Measurements from ENCODE around the gene KCNMB2.

The KCNMB2 gene

GRCh38 chr3:178646186-178646862 is 110.1 kb downstream of the KCNMB2 start:
- DNase-seq: peak in 1 of 56 donors; percentile 7

- DNase-seq: no peak
Observed at GRCh38 chr3:178655488-178655887, 119.3 kb downstream of the KCNMB2 start.

- DNase-seq: no peak
Observed at GRCh38 chr3:178658694-178659325, 122.6 kb downstream of the KCNMB2 start.

- no peak for DNase-seq
Observed at GRCh38 chr3:178663201-178663934, 127.1 kb downstream of the KCNMB2 start.

GRCh38 chr3:178665747-178666146 is 129.5 kb downstream of the KCNMB2 start:
- DNase-seq: no peak

- no peak for DNase-seq
Observed at GRCh38 chr3:178669022-178669601, 132.9 kb downstream of the KCNMB2 start.

GRCh38 chr3:178669758-178670157 is 133.5 kb downstream of the KCNMB2 start:
- no peak for DNase-seq

GRCh38 chr3:178671377-178671776 is 135.1 kb downstream of the KCNMB2 start:
- peak in 1 of 56 donors; percentile 0 for DNase-seq

- DNase-seq: peak in 1 of 56 donors; percentile 1
Observed at GRCh38 chr3:178671791-178672190, 135.6 kb downstream of the KCNMB2 start.

GRCh38 chr3:178672275-178672674 is 136.0 kb downstream of the KCNMB2 start:
- DNase-seq: no peak

GRCh38 chr3:178673529-178673928 is 137.3 kb downstream of the KCNMB2 start:
- no peak for DNase-seq

GRCh38 chr3:178676077-178676476 is 139.8 kb downstream of the KCNMB2 start:
- DNase-seq: no peak

GRCh38 chr3:178676942-178677790 is 140.9 kb downstream of the KCNMB2 start:
- DNase-seq: no peak

GRCh38 chr3:178677961-178678360 is 141.7 kb downstream of the KCNMB2 start:
- no peak for DNase-seq

- no peak for DNase-seq
Observed at GRCh38 chr3:178680037-178680436, 143.8 kb downstream of the KCNMB2 start.

- no peak for DNase-seq
Observed at GRCh38 chr3:178680489-178680888, 144.3 kb downstream of the KCNMB2 start.

GRCh38 chr3:178684881-178685590 is 148.8 kb downstream of the KCNMB2 start:
- DNase-seq: no peak

GRCh38 chr3:178685591-178685906 is 149.3 kb downstream of the KCNMB2 start:
- no peak for DNase-seq

- no peak for DNase-seq
Observed at GRCh38 chr3:178686826-178687225, 150.6 kb downstream of the KCNMB2 start.

- DNase-seq: no peak
Observed at GRCh38 chr3:178690571-178690970, 154.3 kb downstream of the KCNMB2 start.

- no peak for DNase-seq
Observed at GRCh38 chr3:178699364-178699763, 163.1 kb downstream of the KCNMB2 start.

All from nucleus accumbens (tissue), 56 donors.